Neutrophil (primary cell): ENCODE results near the gene CFAP65.

ENCODE experiments used
- H3K27ac ChIP-seq: fragments of 200-600 bp; sonication (generic); 2 replicates; pipeline ENCODE4 v1.5.1; 2016; ENCODE audit warnings: mild to moderate bottlenecking, moderate library complexity
- H3K27me3 ChIP-seq: fragments of 200-600 bp; sonication (generic); 2 replicates; pipeline ENCODE4 v1.6.0; 2016; ENCODE audit warnings: mild to moderate bottlenecking
- H3K36me3 ChIP-seq: fragments of 200-600 bp; sonication (generic); 2 replicates; pipeline ENCODE4 v1.5.1; 2017
- H3K4me1 ChIP-seq, 2 experiments: fragments of 200-600 bp in 1 of 2; sonication (generic) in 1 of 2; 1 replicate in 1 of 2; 2 replicates in 1 of 2; pipeline versions ENCODE4 v1.5.1 to v1.6.1; 2013 to 2016; ENCODE audit warnings: low read depth in 1 of 2, low read length in 1 of 2, mild to moderate bottlenecking in 1 of 2, moderate library complexity in 1 of 2; ENCODE audit not compliant: control insufficient read depth in 1 of 2, insufficient read depth in 1 of 2
- H3K4me3 ChIP-seq, 2 experiments: fragments of 200-600 bp in 1 of 2; sonication (generic) in 1 of 2; 1 replicate in 1 of 2; 2 replicates in 1 of 2; pipeline ENCODE4 v1.5.1; 2013 to 2016; ENCODE audit warnings: low read depth in 1 of 2, low read length in 1 of 2, mild to moderate bottlenecking in 1 of 2, moderate library complexity in 1 of 2
- H3K9me3 ChIP-seq: fragments of 200-600 bp; sonication (generic); 2 replicates; pipeline ENCODE4 v1.5.1; 2016
- TF ChIP-seq, protein P1 (sequence below): fragments of 200-600 bp; sonication (generic); IDR thresholded peaks from 2 replicates; pipeline ENCODE4 v1.5.1; 2016; ENCODE audit warnings: antibody characterized with exemption

The CFAP65 gene

DNA sequence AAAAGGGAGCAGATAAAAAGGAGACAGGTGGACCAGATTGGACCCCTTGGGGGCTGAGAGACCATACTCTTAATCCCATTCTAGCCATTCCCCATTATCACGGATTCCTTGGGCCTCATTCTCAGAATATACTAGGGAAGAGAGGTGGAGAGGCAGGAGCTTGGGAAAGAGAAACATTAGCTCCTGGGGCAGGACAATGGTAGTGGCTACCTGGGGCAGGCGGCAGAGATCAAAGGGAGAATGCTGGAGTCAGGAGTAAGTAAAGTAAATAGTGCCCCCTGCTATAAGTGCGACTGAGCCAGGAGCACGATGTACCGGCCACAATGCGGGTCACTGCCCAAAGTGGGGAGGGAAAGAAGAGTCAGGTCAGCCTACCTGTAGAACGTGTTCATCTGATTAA is 39.8 kb upstream of the CFAP65 start:
- H3K9me3 ChIP-seq: no peaks in the 10 kb centered on the region
- TF ChIP-seq, protein P1, sequence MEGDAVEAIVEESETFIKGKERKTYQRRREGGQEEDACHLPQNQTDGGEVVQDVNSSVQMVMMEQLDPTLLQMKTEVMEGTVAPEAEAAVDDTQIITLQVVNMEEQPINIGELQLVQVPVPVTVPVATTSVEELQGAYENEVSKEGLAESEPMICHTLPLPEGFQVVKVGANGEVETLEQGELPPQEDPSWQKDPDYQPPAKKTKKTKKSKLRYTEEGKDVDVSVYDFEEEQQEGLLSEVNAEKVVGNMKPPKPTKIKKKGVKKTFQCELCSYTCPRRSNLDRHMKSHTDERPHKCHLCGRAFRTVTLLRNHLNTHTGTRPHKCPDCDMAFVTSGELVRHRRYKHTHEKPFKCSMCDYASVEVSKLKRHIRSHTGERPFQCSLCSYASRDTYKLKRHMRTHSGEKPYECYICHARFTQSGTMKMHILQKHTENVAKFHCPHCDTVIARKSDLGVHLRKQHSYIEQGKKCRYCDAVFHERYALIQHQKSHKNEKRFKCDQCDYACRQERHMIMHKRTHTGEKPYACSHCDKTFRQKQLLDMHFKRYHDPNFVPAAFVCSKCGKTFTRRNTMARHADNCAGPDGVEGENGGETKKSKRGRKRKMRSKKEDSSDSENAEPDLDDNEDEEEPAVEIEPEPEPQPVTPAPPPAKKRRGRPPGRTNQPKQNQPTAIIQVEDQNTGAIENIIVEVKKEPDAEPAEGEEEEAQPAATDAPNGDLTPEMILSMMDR: no peak
- peaks cover 66 to 73% of the 10 kb centered on the region in 2 experiments for H3K4me1 ChIP-seq

DNA sequence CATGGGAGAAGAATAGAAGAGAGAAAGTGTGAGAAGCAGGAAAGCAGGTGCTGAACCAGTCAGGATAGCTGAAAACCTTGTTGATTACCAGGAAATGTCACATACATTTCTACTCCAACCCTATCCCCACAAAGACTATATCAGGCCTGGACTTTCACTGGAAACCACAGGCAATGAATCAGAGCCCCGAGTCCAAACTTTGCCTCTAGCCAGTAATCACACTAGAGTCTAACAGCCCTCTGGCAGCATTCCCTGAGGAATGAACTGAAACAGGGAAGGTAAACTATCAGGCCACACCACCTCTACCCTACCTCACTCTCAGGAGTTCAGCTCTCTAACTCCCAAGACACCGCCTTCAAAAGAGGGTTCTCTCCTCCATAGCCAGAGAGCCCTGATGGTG is 38.1 kb upstream of the CFAP65 start:
- Histone ChIP-seq H3K9me3 (no peaks in the 10 kb centered on the region), H3K27me3 (no peaks in the 10 kb centered on the region), H3K4me1 (peaks cover 55 to 60% of the 10 kb centered on the region in 2 experiments), H3K27ac (no peak overlapping the region), H3K4me3 (no peak overlapping the region), H3K36me3 (no peaks in the 10 kb centered on the region)
- TF ChIP-seq, protein P1: no peak

More for the DNA sequence above, 39.8 kb upstream of the CFAP65 start:
- Histone ChIP-seq H3K27me3 (no peaks in the 10 kb centered on the region), H3K36me3 (no peaks in the 10 kb centered on the region), H3K27ac (peak overlapping the region; percentile 63), H3K4me3 (no peak overlapping the region)

DNA sequence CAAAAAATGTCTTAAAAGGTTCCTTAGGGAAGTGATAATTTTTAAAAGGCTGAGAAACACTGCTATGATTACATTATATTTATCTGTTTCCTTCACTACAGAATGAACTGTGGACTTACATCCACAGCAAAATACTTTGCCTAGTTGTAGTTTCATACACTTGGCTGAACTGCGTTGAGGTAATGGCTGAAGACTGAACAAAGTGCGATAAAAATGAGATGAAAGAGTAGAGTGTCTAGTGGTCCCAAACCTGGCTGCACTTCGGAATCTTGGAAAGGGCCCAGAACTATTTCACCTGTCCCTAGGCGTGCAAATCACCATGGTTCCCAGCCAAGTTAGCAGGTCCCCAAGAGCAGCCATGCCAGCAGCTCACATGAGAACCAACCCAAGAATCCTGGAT is 37.6 kb upstream of the CFAP65 start:
- Histone ChIP-seq H3K36me3 (no peaks in the 10 kb centered on the region), H3K27me3 (no peaks in the 10 kb centered on the region), H3K4me3 (no peak overlapping the region), H3K4me1 (peaks cover 50 to 56% of the 10 kb centered on the region in 2 experiments), H3K27ac (no peak overlapping the region), H3K9me3 (no peaks in the 10 kb centered on the region)
- TF ChIP-seq, protein P1: no peak

DNA sequence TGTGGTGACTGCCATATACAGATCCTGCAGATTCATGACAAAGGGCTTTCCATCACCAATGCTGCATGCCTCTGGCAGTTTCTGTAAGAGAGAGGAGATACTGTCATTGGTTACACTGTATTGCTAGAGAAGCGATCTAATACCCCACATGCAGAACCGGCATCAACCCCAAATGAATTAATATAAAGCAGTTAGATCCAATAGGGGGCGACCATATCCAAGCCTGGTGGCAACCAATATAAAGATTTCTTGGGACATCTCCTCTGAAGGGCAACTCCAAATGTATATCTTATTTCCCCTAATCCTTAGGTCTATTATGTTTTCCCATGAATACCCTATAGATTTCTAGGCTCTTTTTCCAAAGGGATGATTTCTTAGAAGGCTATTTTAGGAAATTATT is 36.8 kb upstream of the CFAP65 start:
- Histone ChIP-seq H3K9me3 (no peaks in the 10 kb centered on the region), H3K4me1 (peaks cover 45 to 50% of the 10 kb centered on the region in 2 experiments), H3K4me3 (no peak overlapping the region), H3K36me3 (no peaks in the 10 kb centered on the region), H3K27me3 (no peaks in the 10 kb centered on the region), H3K27ac (no peak overlapping the region)
- TF ChIP-seq, protein P1: no peak

DNA sequence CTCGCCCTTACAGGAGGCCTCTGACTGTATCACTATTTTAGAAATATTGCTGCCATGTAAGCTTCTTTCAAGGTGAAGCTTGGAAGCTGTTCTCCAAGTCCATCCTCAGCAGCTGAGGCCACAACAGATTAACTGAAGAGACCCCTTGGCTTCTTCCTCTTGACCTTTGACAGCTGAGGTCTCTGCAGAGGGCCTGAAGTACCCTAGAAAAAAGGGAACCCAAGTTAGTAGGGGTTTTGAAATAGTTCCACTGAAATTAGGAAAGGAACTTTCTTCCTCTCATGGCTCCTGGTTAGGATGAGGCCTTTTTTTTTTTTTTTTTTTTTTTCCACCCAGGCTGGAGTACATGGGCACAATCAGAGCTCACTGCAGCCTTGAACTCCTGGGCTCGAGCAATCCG is 34.9 kb upstream of the CFAP65 start:
- H3K36me3 ChIP-seq: no peaks in the 10 kb centered on the region
- peak overlapping the region; percentile 73 for H3K27ac ChIP-seq
- TF ChIP-seq, protein P1: no peak
- H3K4me3 ChIP-seq: no peak overlapping the region
- H3K4me1 ChIP-seq: peaks cover 26 to 32% of the 10 kb centered on the region in 2 experiments
- H3K9me3 ChIP-seq: no peaks in the 10 kb centered on the region
- H3K27me3 ChIP-seq: no peaks in the 10 kb centered on the region
